Lung (tissue), 12 donors: ENCODE measurements around the gene SHMT1. TPM values are rescaled to one million over a fixed set of nuclear protein-coding genes. Genes with fewer than 3 reads are reported as not detected.

ENCODE experiments used
- ATAC-seq: fragments of 200-7000 bp; cut with Tn5 transposase; one replicate; pipeline ENCODE4 v1.9.1; 2020; ENCODE audit warnings: moderate number of reproducible peaks; ENCODE audit not compliant: insufficient read depth, low FRiP score
- DNase-seq, 3 donors: peaks; one replicate each; pipeline ENCODE4 v3.0.0-alpha.2; 2013 to 2017
- H3K27ac ChIP-seq, 2 donors: one replicate each; pipeline ENCODE4 v1.5.1; 2013; ENCODE audit warnings: mild to moderate bottlenecking in 2 of 2, moderate library complexity in 2 of 2, control low read depth in 1 of 2, inconsistent platforms in 1 of 2, low read depth in 1 of 2, low read length in 1 of 2
- H3K27me3 ChIP-seq, 3 donors: one replicate each; pipeline ENCODE4 v1.5.1; 2013; ENCODE audit warnings: low read length in 2 of 3; ENCODE audit not compliant: control insufficient read depth in 3 of 3, insufficient read depth in 3 of 3
- H3K36me3 ChIP-seq, 4 donors: one replicate each; pipeline ENCODE4 v1.5.1; 2013; ENCODE audit warnings: low read length in 4 of 4, mild to moderate bottlenecking in 1 of 4, moderate library complexity in 1 of 4; ENCODE audit not compliant: control insufficient read depth in 4 of 4, insufficient read depth in 4 of 4
- H3K4me1 ChIP-seq, 5 donors: one replicate each; pipeline ENCODE4 v1.5.1; 2013; ENCODE audit warnings: low read length in 5 of 5, mild to moderate bottlenecking in 2 of 5, moderate library complexity in 1 of 5; ENCODE audit not compliant: control insufficient read depth in 5 of 5, insufficient read depth in 5 of 5
- H3K4me3 ChIP-seq: one replicate; pipeline ENCODE4 v1.5.1; 2013; ENCODE audit warnings: mild to moderate bottlenecking, control low read depth, moderate library complexity
- H3K9ac ChIP-seq, 2 donors: one replicate each; pipeline ENCODE4 v1.5.1; 2013; ENCODE audit warnings: low read length in 2 of 2, control low read depth in 1 of 2; ENCODE audit not compliant: insufficient read depth in 1 of 2
- H3K9me3 ChIP-seq, 4 donors: one replicate each; pipeline ENCODE4 v1.5.1; 2013; ENCODE audit warnings: low read length in 3 of 4, mild to moderate bottlenecking in 1 of 4, moderate library complexity in 1 of 4; ENCODE audit not compliant: control insufficient read depth in 4 of 4, insufficient read depth in 3 of 4
- WGBS, 2 donors: extraction: QIAGEN DNeasy Blood & Tissue Kit; methylation state at CpG; one replicate each; pipeline ENCODE4 v1.1.7; 2013; 5-methylcytosine and 5-hydroxymethylcytosine counted together
- polyA plus RNA-seq, 2 donors: library from polyadenylated mRNA; stranded (reverse); fragments of 200-250 nt; gene quantifications; one replicate each; pipeline ENCODE4 v1.2.1, GENCODE V29; 2013
- total RNA-seq, 2 donors: library from RNA; depleted of rRNA in 1 of 2; stranded (reverse); fragments of >200 nt in 1 of 2; gene quantifications; one replicate each; pipeline ENCODE4 v1.2.1, GENCODE V29; 2014 to 2021
- TF ChIP-seq, protein P1 (sequence below): IDR thresholded peaks from 2 replicates; pipeline ENCODE4 v1.5.1; 2012; ENCODE audit warnings: mild to moderate bottlenecking; ENCODE audit errors: control extremely low read depth, extremely low read depth
- donor health status: control.
- donor health status: control.
- donor health status: Bipolar disorder and iron deficiency.
- donor health status: healthy.
- donor health status: DM: yes; HTN: yes; CAD: no.

SHMT1 gene
- total and polyA plus RNA-seq, 4 donors: 14.2 to 42.3 (median 25.3) TPM

DNA sequence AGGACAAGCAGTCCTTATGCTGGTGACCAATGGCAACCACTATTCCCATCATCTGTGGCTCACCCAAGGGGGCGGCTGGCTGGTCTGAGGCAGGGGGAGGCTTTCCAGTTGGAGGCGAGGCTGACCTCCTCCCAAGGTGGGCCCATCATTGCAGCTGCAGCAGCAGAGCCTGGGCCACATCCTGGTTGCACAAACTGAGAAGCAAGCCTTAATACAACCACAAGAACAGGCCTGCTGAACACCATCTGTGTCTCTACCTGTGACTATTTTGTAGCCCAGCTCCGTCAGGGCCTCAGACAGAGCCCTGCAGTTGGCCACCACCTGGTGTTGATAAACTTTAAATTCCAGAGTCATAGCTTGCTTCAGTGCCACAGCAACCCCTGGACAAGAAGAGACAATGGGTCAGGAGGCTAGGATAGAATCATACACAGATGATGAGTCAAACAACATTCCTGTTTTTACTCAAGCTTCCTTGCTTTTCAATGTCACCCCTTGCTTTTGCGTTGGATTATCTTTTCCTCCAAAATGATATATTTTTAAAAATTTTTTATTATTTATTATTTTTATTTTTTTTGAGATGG is 30.4 kb downstream of the SHMT1 start:
- Histone ChIP-seq H3K36me3 (peaks cover 4 to 43% (median 21%) of the 10 kb centered on the region in 4 donors), H3K27ac (no peak overlapping the region), H3K4me3 (no peak overlapping the region), H3K4me1 (no peaks in the 10 kb centered on the region), H3K27me3 (no peaks in the 10 kb centered on the region), H3K9ac (no peak overlapping the region), H3K9me3 (no peaks in the 10 kb centered on the region)
- ATAC-seq: no peak
- WGBS, 2 donors: 85 to 94% methylated on average over 4 of the region's 4 CpGs
- DNase-seq: no peak
- TF ChIP-seq, protein P1, sequence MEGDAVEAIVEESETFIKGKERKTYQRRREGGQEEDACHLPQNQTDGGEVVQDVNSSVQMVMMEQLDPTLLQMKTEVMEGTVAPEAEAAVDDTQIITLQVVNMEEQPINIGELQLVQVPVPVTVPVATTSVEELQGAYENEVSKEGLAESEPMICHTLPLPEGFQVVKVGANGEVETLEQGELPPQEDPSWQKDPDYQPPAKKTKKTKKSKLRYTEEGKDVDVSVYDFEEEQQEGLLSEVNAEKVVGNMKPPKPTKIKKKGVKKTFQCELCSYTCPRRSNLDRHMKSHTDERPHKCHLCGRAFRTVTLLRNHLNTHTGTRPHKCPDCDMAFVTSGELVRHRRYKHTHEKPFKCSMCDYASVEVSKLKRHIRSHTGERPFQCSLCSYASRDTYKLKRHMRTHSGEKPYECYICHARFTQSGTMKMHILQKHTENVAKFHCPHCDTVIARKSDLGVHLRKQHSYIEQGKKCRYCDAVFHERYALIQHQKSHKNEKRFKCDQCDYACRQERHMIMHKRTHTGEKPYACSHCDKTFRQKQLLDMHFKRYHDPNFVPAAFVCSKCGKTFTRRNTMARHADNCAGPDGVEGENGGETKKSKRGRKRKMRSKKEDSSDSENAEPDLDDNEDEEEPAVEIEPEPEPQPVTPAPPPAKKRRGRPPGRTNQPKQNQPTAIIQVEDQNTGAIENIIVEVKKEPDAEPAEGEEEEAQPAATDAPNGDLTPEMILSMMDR: no peak

DNA sequence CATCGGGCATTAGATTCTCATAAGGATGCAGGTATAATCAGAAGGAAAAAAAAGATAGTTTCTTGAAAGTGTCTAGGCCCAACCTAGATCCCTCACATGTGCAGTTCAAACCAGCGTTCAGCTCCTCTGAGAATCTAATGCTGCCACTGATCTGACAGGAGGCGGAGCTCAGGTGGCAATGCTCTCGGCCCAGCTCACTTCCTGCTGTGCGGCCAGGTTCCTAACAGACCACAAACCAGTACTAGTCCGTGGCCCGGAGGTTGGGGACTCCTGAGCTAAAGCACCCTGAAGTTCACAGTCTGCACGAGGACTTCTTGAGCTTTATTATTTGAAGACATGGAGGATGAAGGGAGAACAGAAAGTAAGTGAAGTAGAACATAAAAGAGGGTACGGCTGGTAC is 31.5 kb downstream of the SHMT1 start:
- Histone ChIP-seq H3K4me1 (no peaks in the 10 kb centered on the region), H3K36me3 (peaks cover 4 to 43% (median 21%) of the 10 kb centered on the region in 4 donors), H3K27ac (no peak overlapping the region), H3K9me3 (no peaks in the 10 kb centered on the region), H3K27me3 (no peaks in the 10 kb centered on the region), H3K9ac (no peak overlapping the region), H3K4me3 (no peak overlapping the region)
- ATAC-seq: no peak
- no peak for DNase-seq
- 83 to 87% methylated on average over 9 of the region's 9 CpGs for WGBS, 2 donors
- TF ChIP-seq, protein P1: no peak

DNA sequence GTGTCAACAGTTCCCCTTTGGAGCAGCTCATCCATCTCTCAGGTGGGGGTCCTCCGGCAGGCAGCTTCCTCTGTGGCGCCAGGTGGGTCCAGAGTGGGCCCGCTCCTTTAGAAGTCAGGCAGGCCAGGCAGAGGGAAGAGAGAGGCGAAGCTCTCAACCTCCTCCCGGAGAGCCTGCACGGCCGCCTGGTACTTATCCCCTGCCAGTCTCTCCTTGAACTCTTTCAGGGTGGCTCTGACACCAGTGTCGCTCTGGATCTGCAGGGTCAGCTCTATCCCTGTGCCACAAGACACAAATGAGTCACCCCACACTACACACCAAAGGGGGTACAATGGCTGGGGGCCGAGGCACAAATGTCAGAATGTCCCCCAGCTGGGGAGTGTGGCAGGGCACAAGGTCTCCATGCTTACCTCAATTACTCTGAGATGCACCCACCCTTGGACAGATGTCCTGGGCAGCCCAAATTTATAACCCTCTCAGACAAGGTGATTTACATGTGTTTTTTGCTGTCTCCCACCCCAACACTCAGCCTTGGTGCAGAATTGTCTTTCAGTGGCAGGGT is 34.6 kb downstream of the SHMT1 start:
- Histone ChIP-seq H3K9ac (no peak overlapping the region), H3K9me3 (no peaks in the 10 kb centered on the region), H3K4me3 (no peak overlapping the region), H3K27ac (no peak overlapping the region), H3K4me1 (no peaks in the 10 kb centered on the region), H3K27me3 (no peaks in the 10 kb centered on the region), H3K36me3 (peaks cover 7 to 48% (median 24%) of the 10 kb centered on the region in 4 donors)
- ATAC-seq: no peak
- WGBS, 2 donors: 89 to 94% methylated on average over 9 of the region's 9 CpGs
- no peak for DNase-seq
- TF ChIP-seq, protein P1: no peak
